Amniotic stem cell (primary cell): Measurements from ENCODE around the gene NTHL1.
"Not testable (repeated sequence)": the region's sequence is repeated elsewhere in the genome, so short reads cannot be mapped to it uniquely, and the experiment has no call there.

Experiments
- DNase-seq: peaks from one replicate; lab custom pipeline; 2025; lab: John Stamatoyannopoulos, UW

The NTHL1 gene

GRCh38 chr16:2028146-2028545, 19.5 kb downstream of the NTHL1 start:
- DNase-seq, result no peak

DNA sequence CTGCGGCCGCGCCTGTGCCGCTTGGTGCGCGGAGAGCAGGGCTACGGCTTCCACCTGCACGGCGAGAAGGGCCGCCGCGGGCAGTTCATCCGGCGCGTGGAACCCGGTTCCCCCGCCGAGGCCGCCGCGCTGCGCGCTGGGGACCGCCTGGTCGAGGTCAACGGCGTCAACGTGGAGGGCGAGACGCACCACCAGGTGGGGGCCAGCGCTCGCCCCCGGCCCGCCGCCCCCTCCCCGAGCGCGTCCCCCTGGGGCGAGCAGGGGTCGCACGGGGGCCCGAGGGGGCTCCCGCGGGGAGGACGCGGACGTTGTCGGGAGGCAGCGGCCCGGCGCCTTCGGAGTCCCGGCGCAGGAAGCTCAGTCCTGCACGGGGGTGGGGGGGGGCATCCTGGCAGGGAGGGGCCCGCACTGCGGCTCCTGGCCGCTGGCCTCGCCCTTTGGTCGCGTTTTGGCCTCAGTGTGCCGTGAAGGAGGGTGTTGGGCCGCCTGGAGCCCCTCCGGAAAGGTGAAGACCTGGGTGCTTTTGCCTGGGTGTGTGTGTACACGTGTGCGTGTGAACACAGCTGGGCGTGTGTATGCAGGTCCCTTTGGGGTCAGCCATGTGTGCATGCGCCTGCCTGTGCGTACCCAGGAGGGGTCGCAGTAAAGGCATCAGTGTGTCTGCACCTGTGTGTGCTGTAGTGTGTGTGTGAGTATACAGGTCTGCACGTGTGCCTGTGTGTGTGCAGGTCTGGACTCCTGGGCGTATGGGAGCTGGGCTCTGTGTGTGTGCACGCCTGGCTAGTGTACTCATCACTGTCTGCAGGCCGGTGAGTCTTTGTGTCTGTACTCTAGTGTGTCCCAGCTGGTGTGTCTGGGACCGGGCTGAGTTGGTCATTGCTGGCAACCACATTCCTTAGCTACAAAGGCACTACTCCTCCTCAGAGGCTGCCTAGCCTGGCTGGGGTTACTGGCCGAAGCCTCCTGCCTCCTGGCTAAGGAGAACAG, 20.3 kb downstream of the NTHL1 start:
- no peak for DNase-seq

GRCh38 chr16:2026461-2027023, 21.1 kb downstream of the NTHL1 start, which contains the start of gene NHERF2:
NHERF2 (plus strand) TSS chr16:2026902; CDS start chr16:2027006, 104 bp downstream.
- no peak for DNase-seq

GRCh38 chr16:2025878-2026460, 21.7 kb downstream of the NTHL1 start:
- DNase-seq, result no peak

GRCh38 chr16:2025251-2025650, 22.4 kb downstream of the NTHL1 start:
- no peak for DNase-seq

DNA sequence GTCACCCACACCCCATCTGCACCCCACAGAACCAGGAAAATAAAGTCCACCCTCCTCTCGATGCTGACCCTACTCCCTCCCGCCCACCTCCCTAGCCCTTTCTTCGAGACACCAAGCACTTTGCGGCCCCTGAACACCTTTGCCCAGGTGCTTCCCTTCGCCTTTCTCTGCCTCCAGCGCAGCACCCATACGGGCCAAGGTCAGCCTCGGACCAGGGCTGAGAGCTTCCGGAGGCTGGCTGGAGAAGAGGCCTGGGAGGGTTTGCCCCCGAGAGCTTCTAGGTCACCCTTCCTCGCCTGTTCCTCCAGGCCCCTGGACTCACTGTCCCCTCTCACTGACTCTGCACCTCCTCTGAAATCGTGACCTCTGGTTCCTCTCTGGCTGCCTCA, 23.6 kb downstream of the NTHL1 start:
- DNase-seq, result no peak

- DNase-seq, result peak; percentile 64
Measured at GRCh38 chr16:2023092-2024031, 24.3 kb downstream of the NTHL1 start.

DNA sequence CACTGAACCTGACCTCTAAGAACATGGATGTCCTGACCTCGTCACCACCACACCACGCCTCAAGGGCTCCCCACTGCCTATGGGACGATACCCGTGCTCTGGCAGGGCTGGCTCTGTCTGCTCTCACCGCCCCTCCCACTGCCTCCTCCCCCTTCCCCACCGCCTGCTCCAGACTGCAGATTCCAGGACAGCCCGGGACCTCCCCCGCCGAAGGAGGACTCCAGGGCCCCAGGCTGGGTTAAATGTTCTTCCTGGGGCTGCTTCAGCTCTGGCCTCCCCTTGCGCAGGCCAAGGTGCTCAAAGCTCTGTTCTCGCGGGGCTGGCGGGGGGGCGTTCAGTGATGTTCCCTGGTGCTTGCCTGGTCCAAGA, 24.9 kb downstream of the NTHL1 start:
- DNase-seq, result no peak

DNA sequence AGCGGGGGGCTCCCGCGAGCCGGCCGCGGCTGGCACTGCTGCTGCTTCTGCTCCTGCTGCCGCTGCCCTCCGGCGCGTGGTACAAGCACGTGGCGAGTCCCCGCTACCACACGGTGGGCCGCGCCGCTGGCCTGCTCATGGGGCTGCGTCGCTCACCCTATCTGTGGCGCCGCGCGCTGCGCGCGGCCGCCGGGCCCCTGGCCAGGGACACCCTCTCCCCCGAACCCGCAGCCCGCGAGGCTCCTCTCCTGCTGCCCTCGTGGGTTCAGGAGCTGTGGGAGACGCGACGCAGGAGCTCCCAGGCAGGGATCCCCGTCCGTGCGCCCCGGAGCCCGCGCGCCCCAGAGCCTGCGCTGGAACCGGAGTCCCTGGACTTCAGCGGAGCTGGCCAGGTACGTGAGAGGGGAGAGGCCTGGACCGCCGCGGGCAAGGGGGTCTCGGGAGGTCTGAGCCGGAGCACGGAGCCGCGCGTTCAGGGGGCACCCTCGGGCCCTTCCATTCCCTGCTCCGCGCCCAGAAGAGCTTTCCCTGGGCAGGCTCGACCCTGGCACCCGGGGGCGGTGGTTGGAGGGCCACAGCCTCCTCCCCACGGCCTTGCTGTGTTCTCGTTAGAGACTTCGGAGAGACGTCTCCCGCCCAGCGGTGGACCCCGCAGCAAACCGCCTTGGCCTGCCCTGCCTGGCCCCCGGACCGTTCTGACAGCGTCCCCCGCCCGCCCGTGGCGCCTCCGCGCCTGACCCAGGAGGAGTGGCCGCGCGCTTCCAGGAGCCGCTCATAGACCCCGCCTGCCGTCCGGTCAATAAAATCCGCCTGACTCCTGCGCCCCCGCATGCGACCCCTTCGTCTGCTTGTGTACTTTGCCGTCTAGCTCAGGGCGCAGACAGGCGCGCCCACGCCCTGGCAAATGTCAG, 27.5 kb downstream of the NTHL1 start:
- DNase-seq, result no peak

GRCh38 chr16:2019518-2019920, 28.1 kb downstream of the NTHL1 start, which contains the start of gene NPW:
NPW (plus strand) TSS chr16:2019785.
- no peak for DNase-seq

- DNase-seq, result no peak
Measured at GRCh38 chr16:2016407-2016922, 31.2 kb downstream of the NTHL1 start.

DNA sequence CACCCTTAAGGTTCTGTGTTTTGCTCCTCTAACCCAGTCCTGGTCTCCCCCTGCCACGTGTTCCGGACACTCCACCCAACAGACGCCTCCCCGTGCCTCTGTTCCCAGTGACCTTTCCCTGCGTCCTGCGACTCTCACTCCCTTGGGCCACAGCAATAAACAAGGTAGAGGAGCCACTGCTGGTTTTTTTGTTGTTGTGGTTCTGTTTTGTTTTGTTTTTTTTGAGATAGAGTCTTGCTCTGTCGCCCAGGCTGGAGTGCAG, 31.8 kb downstream of the NTHL1 start:
- DNase-seq, result no peak

DNA sequence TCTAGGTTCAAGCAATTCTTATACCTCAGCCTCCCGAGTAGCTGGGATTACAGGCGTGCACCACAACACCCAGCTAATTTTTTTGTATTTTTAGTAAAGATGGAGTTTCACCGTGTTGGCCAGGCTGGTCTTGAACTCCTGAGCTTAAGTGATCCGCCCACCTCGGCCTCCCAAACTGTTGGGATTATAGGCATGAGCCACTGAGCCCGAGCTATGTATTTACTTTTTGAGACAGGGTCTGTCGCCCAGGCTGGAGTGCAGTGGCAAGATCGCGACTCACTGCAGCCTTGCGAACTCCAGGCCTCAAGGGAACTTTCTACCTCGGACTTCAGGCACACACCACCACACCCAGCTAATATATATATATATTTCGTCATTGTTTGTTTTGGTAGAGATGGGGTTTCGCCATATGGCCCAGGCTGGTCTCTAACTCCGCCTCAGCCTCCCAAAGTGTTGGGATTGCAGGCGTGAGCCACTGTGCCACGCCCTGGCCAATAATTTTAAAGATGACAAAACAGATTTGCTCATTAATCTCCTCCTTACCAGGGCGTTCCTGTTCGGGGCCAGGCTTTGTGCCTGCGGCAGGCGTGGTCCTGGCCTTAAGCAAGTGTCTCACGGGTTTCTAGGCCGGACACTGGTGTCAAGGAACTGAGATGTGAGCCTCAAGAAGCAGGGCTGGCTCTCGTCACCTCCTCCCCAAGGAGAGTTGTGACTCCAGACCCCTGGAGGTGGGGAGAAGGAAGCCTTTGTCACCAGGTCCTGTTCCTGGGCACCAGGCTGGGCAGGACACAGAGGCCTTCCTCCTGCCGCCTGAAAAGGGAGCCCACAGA, 32.3 kb downstream of the NTHL1 start:
- no peak for DNase-seq

DNA sequence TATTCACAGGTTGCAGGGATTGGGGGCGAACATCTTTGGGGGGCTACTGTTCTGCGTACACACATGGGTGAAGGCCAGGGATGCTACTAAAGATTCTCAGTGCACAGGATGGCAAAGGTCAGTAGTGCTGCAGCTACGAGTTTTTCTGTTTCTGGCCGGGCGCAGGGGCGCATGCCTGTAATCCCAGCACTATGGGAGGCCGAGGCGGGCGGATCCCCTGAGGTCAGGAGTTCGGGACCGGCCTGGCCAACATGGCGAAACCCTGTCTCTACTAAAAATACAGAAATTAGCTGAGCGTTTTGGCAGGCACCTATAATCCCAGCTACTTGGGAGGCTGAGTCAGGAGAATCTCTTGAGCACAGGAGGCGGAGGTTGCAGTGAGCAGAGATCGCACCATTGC, 34.1 kb downstream of the NTHL1 start:
- DNase-seq, result no peak

- not testable (repeated sequence) for DNase-seq
Measured at GRCh38 chr16:2011726-2012125, 35.9 kb downstream of the NTHL1 start.

DNA sequence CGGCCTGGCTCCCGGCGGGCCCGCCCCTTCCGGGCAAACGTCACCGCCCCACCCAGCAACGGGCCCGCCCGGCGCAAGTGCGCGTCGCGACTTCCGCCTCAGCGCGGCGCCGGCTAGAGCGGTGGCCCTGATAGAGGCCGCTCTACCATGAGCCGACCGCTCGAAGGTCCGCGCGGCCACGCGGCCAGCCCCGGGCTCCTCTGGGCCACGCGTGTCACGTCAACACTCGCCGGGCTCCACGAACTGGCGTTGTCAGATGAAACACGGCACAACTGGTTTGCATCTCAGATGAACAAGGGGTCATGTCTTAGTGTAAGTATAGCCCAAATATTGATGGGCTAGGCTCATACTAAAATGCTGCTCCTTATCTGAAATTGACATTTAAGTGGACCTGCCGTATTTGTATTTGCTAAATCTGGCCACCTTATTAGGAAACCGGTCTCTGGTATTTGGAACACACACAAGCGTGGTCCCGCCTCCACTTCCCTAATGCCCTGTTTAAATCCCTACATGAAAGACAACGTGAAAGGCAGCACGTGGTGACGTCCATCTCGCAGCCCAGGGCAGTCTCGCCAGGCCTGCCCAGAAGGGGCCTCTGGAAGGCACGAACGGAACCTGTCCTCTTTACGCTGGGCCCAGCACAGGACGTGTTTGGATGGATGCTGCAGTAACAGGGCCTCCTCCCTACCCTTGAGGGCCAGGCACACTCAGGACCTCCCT, 37.7 kb downstream of the NTHL1 start, which contains the start of gene ZNF598:
TSS of gene ZNF598 (minus strand) at position 31 of the 720 bp plus-strand sequence.
- peak; percentile 50 for DNase-seq

- no peak for DNase-seq
Measured at GRCh38 chr16:2009164-2009711, 38.4 kb downstream of the NTHL1 start.

- DNase-seq, result no peak
Measured at GRCh38 chr16:2008631-2009163, 38.9 kb downstream of the NTHL1 start.
